Renal pelvis (tissue), 12 donors: ENCODE data around the gene BICDL1. TPM values are rescaled to one million over a fixed set of nuclear protein-coding genes. Genes with fewer than 3 reads are reported as not detected.
"Not testable (repeated sequence)": the region's sequence is repeated elsewhere in the genome, so short reads cannot be mapped to it uniquely, and the experiment has no call there.

Source experiments
- DNase-seq: peaks from one replicate; pipeline ENCODE4 v3.0.0-alpha.2; 2013
- long read RNA-seq, 16 experiments: transcript quantifications; one replicate each; lab custom pipeline, GENCODE V29; 2026
- polyA plus RNA-seq, 3 donors: library from polyadenylated mRNA; unstranded; fragments of 120-200 nt; gene quantifications; one replicate each; pipeline ENCODE4 v1.2.1, GENCODE V29; 2013; ENCODE audit not compliant: insufficient read length in 3 of 3

Gene BICDL1, protein sequence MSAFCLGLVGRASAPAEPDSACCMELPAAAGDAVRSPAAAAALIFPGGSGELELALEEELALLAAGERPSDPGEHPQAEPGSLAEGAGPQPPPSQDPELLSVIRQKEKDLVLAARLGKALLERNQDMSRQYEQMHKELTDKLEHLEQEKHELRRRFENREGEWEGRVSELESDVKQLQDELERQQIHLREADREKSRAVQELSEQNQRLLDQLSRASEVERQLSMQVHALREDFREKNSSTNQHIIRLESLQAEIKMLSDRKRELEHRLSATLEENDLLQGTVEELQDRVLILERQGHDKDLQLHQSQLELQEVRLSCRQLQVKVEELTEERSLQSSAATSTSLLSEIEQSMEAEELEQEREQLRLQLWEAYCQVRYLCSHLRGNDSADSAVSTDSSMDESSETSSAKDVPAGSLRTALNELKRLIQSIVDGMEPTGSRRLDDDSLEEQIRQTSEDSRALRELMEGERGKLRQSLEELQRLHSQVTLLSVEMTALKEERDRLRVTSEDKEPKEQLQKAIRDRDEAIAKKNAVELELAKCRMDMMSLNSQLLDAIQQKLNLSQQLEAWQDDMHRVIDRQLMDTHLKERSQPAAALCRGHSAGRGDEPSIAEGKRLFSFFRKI
- polyA plus RNA-seq: 10 to 100 TPM; 32.4 to 42.5 (median 37.8) TPM
- long read RNA-seq, donor 1, partial matches to known transcripts: 38 of 39 reads
- long read RNA-seq, donor 1, other reads (novel, unspliced or antisense): 0 of 39 reads
- long read RNA-seq, donor 2, partial matches to known transcripts: 0 of 1 reads
- long read RNA-seq, donor 2, other reads (novel, unspliced or antisense): 0 of 1 reads
- long read RNA-seq, donor 3, partial matches to known transcripts: 0 of 3 reads
- long read RNA-seq, donor 3, other reads (novel, unspliced or antisense): 0 of 3 reads
- long read RNA-seq, donor 4, partial matches to known transcripts: 29 of 33 reads
- long read RNA-seq, donor 4, other reads (novel, unspliced or antisense): 0 of 33 reads
- long read RNA-seq, donor 5: 0 reads
- long read RNA-seq, donor 6, partial matches to known transcripts: 32 of 36 reads
- long read RNA-seq, donor 6, other reads (novel, unspliced or antisense): 0 of 36 reads
- long read RNA-seq, donor 7, partial matches to known transcripts: 55 of 60 reads
- long read RNA-seq, donor 7, other reads (novel, unspliced or antisense): 0 of 60 reads
- long read RNA-seq, donor 8: 0 reads
- long read RNA-seq, donor 9, partial matches to known transcripts: 0 of 3 reads
- long read RNA-seq, donor 9, other reads (novel, unspliced or antisense): 0 of 3 reads
- long read RNA-seq, donor 10, partial matches to known transcripts: 0 of 5 reads
- long read RNA-seq, donor 10, other reads (novel, unspliced or antisense): 0 of 5 reads
- long read RNA-seq, donor 11, partial matches to known transcripts: 0 of 1 reads
- long read RNA-seq, donor 11, other reads (novel, unspliced or antisense): 0 of 1 reads
- long read RNA-seq, donor 12, partial matches to known transcripts: 0 of 4 reads
- long read RNA-seq, donor 12, other reads (novel, unspliced or antisense): 0 of 4 reads
- long read RNA-seq, donor 13, partial matches to known transcripts: 0 of 2 reads
- long read RNA-seq, donor 13, other reads (novel, unspliced or antisense): 0 of 2 reads
- long read RNA-seq, donor 14: 0 reads
- long read RNA-seq, donor 15, partial matches to known transcripts: 0 of 1 reads
- long read RNA-seq, donor 15, other reads (novel, unspliced or antisense): 0 of 1 reads
- long read RNA-seq, donor 16, partial matches to known transcripts: 0 of 1 reads
- long read RNA-seq, donor 16, other reads (novel, unspliced or antisense): 0 of 1 reads

DNA sequence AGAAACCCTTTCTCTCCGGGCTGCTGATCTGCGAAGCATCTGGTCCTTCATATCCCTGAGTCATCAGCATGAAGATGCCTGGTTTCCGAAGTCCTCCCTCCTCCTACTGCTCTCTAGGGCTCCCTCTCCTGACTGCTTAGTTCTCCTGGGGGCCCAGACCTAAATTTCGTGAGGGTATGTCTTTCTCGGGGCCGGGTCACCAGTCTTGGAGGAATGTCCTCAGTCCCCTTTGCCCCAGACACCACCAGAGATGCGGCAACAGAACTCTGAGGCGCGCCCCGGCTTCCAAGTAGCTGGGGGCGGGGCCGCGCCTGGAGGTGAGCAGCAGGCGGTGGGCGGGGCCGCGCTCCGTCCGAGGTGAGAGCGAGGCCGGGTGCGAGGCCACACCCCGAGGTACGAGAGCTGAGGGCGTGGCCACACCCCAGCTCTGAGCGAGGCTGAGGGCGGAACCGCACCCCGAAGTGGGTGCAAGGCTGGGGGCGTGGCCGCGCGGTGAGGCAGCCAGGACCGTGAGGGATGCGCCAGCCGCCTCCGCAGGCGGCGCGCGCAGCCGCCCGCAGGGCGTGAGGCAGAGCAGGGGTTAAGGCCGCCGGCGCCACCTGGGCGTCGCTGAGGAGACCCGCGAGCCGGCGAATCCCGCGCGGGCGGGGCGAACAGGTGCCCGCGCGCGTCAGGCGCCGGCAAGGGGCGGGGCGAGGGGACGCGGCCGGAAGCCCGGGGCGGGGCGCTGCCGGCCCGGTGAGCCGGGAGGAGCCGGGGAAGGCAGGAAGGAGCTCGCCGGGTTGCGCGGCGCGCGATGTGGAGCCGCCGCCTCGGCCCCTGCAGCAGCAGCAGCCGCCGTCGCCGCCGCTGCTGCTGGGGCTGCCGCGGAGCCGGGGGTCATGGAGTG lies at the start of gene BICDL1:
BICDL1 (plus strand) TSS at position 765 of the 889 bp plus-strand sequence. CDS start 633 bp downstream, outside the sequence.
- peak; percentile 74 for DNase-seq

GRCh38 chr12:119940897-119941296 lies 48.1 kb upstream of the BICDL1 start:
- DNase-seq: no peak

DNA sequence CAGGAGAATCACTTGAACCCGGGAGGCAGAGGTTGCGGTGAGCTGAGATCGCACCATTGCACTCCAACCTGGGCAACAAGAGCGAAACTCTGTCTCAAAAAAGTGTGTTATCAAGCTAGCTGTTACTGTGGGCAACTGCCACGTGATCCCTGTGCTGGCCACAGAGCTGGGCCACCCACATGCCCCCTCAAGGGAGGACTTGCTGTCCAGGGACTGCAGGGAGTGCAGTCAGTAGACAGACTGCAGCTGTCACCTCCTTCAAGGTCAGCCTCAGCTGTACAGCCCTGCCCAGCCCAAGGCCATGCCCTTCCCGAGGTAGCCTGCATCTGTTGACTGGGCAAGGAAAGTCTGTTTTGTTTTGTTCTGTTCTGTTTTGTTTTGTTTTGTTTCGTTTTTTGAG lies 46.6 kb upstream of the BICDL1 start:
- peak; percentile 24 for DNase-seq

DNA sequence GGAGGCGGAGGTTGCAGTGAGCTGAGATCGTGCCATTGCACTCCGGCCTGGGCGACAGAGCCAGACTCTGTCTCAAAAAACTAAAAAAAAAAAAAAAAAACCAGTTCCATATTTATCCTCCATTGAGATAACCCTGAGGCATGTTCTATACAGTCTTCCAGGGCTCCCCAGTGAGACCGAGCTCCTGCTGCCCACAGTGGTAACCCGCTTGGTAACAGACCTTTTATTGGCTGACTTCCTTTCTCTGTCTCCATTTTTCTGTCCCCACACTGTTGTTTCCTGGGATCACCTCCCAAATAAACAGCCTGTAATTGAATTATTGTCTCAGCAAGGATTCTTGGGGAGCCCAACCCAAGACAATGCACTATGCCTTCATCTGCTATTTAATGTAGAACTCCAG lies 42.8 kb upstream of the BICDL1 start:
- DNase-seq: no peak

DNA sequence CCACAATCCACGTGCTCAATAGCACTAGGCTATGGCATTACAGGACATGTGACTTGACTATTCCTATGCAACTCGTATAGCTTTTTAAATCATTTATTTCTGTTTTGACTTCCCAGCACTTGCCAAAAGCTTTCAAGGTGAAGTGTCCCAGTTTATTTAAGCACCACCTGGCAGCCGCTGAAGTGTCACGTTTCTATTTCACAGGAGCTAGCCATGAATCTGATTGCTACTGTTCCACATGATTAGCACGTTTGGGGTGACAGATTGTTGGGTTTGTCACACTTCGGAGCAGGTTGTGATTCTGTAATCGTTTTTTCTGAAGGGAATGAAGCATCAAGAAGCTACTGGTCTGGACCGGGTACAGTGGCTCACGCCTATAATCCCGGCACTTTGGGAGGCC lies 39.9 kb upstream of the BICDL1 start:
- DNase-seq: peak; percentile 37

GRCh38 chr12:119949594-119949993 lies 39.4 kb upstream of the BICDL1 start:
- peak; percentile 23 for DNase-seq

GRCh38 chr12:119956047-119956446 lies 33.0 kb upstream of the BICDL1 start:
- DNase-seq: no peak

- DNase-seq: no peak
Observed at GRCh38 chr12:119957135-119957534, 31.9 kb upstream of the BICDL1 start.

DNA sequence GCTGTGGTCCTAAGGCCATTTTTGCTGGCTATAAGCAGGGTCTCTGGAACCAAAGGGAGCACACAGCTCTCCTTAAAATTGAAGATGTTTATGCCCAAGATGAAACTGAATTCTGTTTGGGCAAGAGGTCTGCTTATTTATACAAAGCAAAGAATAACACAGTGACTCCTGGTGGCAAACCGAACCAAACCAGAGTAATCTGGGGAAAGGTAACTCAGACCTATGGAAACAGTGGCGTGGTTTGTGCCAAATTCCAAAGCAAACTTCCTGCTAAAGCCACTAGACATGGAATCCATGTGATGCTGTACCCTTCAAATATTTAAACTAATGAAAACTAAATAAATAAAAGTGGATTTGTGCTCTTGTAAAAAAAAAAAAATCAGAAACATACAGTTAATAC lies 29.6 kb upstream of the BICDL1 start:
- DNase-seq: no peak

DNA sequence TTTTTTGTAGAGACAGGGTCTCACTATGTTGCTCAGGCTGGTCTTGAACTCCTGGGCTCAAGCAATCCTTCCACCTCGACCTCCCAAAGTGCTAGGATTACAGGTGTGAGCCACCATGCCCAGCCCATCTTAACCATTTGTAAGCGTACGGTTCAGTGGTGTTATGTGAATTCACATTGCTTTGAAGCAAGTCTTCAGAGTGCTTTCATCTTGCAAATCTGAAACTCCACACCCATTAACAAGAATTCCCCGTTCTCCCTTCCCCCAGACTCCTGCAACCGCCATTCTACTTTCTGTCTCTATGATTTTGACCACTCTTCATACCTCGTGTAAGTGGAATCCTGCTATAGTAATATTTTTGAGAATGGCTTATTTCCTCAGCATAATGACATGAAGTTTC lies 24.9 kb upstream of the BICDL1 start:
- no peak for DNase-seq

- DNase-seq: no peak
Observed at GRCh38 chr12:119964929-119965328, 24.1 kb upstream of the BICDL1 start.

GRCh38 chr12:119980242-119980641 lies 8.8 kb upstream of the BICDL1 start:
- no peak for DNase-seq

DNA sequence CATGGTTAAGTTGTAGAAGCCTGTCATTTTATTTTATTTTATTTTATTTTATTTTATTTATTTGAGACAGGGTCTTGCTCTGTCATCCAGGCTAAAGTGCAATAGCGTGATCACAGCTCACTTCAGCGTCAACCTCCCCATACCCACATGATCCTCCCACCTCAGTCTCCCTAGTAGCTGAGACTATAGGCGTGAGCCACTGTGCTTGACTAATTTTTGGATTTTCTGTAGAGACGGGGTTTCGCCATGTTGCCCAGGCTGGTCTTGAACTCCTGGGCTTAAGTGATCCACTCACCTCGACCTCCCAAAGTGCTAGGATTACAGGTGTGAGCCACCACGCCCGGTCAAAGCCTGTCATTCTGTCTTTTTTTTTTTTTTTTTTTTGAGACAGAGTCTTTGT lies 8.3 kb upstream of the BICDL1 start:
- DNase-seq: not testable (repeated sequence)

GRCh38 chr12:119989361-119989730 lies 310 bp downstream of the BICDL1 start:
- peak; percentile 31 for DNase-seq

GRCh38 chr12:119989731-119990381 lies 820 bp downstream of the BICDL1 start:
- peak; percentile 86 for DNase-seq

GRCh38 chr12:119990382-119990874 lies 1.4 kb downstream of the BICDL1 start:
- DNase-seq: no peak

DNA sequence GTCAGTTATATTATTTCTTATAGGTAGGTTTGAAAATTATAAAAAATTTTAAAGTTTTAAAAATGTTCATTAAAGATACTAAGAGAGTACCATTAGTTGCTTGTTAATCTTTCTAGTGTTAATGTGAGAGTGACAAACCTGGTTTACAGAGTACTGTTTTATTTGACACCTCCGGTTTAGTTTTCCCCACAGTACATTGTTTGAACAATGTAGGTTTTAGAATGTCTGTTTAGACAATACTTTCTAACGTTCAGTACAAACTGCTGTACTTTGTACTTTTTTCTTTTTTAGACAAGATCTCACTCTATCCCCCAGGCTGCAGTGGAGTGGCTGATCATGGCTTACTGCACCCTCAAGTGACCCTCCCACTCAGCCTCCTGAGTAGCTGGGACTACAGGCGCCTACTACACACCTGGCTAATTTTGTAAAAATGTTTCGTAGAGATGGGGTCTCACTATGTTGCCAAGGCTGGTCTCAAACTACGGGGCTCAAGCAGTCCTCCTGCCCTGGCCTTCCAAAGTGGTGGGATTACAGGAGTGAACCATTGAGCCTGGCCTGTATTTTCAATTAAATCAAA lies 3.2 kb downstream of the BICDL1 start:
- no peak for DNase-seq

- DNase-seq: no peak
Observed at GRCh38 chr12:119994892-119995658, 6.0 kb downstream of the BICDL1 start.
